Suppressor macrophage treated with lipopolysaccharide for 1 hour (primary cell): ENCODE results near the gene ADAM22.

Experiments
- DNase-seq, 3 donors: peaks; one replicate each; pipeline ENCODE4 v3.0.0-alpha.2; 2020 to 2022

The ADAM22 gene

DNA sequence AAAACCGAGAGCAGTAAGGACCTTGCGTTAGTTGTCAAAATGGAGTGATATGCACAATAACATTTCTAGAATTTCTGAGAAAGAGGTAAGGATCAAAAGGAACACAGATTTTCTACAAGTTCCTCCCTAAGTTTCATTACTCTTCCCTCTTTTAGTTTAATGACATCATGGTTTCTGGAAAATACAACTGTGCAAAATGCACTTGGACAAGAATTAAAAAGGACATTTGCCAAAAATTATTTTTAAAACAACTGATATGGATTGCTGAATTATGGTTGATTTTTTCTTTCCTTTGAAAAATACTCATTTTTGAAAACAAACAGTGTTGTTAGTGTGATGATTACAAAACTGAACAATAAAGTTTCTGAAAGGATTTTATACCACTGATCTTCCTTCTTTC, 233.7 kb downstream of the ADAM22 start:
- no peak for DNase-seq

DNA sequence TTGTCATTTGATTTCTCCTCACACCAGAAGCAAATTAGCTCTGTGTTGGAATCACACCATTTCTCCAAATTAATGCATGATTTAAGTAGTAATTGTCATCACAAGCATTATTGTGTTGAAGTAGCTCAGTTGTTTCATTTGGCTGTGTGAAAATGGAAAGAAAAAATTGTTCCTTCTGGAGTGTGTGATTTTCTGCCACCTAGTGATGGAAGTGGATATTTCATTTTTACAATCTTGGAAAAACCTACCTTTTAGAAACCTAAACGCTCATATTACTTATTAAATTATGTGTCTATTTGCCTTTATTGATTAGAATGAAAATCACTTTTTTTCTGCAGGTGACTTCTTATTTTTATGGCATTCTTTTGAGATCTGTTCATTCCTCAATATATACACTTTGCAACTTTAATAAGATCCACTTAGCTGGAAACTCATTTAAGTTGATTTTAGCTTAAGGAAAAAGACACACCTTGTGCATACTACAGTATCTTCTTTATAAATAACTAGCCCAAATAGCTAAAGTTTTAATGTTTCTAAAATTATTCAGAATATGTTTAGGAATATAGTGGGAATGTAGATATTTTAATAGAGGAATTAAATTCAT, 235.8 kb downstream of the ADAM22 start:
- DNase-seq: peak; percentile 15 to 46 (median 43)

GRCh38 chr7:88172842-88173241, 238.8 kb downstream of the ADAM22 start:
- peak in 1 of 3 donors; percentile 21 for DNase-seq

- DNase-seq: no peak
Observed at GRCh38 chr7:88176190-88176589, 242.1 kb downstream of the ADAM22 start.

- no peak for DNase-seq
Observed at GRCh38 chr7:88183051-88183450, 249.0 kb downstream of the ADAM22 start.

GRCh38 chr7:88184848-88185304, 250.8 kb downstream of the ADAM22 start:
- no peak for DNase-seq

DNA sequence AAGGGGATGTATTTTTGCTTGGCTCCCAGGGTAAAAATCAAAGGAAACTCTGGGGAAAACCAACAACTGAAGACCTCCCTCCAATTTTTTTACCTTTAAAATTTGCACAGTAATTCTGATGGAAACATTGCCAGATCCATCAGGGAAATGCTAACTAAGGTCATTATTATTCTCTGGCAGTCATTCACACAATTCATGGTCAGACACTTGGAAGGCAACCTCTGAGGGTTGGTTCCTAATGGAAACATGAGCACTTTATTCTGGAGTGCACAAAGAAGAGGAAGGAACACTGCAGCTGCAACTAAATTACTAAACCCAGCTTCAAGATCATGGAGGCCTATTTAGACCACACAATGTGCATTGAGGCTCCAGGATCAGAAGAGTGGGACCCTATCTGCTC, 251.6 kb downstream of the ADAM22 start:
- DNase-seq: no peak

DNA sequence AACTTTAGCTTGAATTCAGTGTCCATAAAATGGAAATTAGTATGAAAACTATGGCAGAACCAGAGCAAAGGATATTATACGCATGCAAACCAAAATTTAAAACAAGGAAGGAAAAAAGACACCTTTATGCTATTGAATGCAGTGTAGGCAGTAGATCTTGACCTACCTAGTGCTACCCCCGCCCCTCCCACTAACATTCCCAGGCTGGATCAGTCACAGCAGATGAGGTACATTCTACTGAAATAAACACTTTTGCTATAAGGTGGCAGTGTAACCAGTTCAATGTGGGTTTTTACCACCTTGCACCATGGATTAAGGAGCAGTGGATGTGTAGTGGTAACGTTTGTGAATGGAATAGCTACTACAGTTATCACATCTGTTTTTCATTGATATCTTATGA, 257.9 kb downstream of the ADAM22 start:
- no peak for DNase-seq

- DNase-seq: no peak
Observed at GRCh38 chr7:88200261-88200660, 266.2 kb downstream of the ADAM22 start.

GRCh38 chr7:88200789-88201188, 266.7 kb downstream of the ADAM22 start:
- no peak for DNase-seq

DNA sequence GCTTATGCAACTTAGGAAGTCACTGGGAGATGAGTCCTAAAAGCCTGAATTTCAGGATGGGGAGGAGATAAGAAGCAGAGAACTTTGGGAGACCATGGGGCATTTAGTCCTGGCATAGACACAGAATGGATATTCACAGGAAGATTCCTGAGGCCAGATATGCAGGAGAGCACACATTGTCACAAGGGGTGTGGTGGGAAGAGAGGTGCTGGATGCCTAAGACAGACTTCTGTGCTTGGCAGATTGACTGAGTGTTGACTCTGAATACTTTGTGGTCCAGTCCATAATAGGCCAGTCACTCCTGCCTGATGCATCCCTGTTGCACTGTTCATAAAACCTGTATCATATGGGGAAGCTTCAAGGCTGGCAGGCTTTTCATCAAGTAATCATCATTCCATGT, 267.3 kb downstream of the ADAM22 start:
- no peak for DNase-seq

GRCh38 chr7:88202278-88202677, 268.2 kb downstream of the ADAM22 start:
- DNase-seq: no peak

GRCh38 chr7:88202799-88203198, 268.7 kb downstream of the ADAM22 start:
- no peak for DNase-seq

GRCh38 chr7:88203401-88203800, 269.4 kb downstream of the ADAM22 start:
- no peak for DNase-seq

GRCh38 chr7:88204525-88205110, 270.6 kb downstream of the ADAM22 start:
- DNase-seq: no peak

DNA sequence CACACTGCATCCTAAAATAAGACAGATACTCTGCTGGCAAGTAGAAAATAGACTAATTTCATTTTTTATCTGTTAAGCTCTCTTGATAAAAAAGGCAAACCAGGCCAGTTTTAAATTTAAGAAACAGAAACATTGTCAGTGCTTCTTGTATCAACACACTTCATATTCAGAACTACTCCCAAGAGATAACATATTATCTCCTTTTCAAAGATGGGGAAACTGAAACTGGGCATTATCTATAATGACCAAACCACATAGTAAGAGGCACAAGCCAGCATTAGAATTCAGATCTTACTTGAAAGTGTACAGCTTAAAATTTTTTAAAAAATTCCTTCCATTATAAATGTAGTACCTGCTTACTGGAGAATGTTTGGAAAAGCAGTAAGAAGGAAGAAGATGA, 271.1 kb downstream of the ADAM22 start:
- DNase-seq: no peak

DNA sequence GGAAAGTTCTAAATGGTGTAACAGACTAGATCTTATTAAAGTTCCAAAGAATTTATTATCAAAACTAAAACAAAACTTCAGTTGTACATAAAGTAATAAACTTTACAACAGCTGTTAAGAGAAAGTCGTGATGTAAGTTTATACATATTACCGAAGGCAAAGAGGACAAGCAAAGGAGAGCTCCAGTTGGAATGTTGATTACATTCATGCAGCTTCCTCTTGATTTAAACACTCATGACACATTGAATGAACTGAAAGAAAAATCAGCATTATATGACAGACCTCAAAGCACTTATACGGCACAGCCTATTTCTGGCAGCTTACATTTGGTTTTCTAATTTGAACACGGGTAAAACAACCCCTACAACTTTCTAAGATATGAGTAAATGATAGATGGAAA, 272.2 kb downstream of the ADAM22 start:
- no peak for DNase-seq

GRCh38 chr7:88208521-88208920, 274.5 kb downstream of the ADAM22 start:
- DNase-seq: no peak

DNA sequence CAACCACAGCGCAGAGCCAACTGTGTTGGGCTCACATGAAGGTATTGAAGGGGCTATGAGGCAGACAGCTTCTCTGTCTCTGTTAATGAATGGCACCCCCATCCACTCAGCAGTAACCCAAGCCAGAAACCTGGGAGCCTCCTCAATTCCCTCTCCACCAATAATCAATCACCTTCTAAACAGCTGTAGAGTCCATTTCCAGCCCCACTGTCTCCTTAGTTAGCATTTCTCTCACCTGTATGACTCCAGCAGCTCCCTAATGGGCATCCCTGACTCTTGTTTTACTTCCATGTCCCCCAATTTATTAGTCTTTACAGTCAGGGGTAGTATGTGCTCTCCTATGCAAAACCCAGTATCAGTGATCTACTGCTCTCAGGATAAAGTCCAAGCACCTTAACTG, 278.9 kb downstream of the ADAM22 start:
- DNase-seq: no peak

DNA sequence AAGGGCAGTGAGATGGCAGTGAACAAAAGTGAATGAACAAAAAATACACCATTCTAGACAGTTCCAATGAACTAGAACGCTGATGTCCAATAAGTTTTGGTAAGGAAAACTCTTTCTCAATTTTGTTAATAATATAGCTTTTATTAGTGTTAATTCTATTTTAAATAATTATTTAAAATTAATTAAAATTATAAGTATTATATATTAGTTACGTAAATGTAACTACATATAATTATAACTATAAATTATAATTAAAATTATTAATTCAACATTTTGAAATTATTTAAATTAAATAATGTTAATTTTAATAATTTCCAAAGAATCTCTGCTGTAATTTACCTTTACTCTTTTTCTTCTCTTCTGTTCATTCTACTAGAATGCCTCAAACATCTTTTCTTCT, 280.4 kb downstream of the ADAM22 start:
- DNase-seq: no peak

- no peak for DNase-seq
Observed at GRCh38 chr7:88215295-88215694, 281.2 kb downstream of the ADAM22 start.

DNA sequence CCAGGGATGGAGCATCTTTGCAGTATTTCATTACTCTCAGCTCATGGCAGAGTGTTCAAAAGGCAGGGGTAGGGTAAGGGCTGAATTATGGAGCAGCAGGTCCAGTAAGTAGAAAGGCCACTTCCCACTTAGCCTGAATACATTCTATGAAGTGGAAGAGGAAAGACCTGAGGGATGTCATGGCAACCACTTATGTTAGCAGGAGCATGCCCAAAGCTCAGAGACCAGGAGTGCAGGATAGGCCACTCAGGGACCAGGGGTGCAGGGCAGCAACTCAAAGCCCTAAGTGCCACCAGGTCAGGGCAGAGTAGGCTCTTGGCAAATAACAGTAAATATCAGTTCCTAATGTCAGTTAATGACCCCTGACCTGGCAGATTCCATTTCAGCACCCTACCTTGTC, 282.2 kb downstream of the ADAM22 start:
- no peak for DNase-seq

DNA sequence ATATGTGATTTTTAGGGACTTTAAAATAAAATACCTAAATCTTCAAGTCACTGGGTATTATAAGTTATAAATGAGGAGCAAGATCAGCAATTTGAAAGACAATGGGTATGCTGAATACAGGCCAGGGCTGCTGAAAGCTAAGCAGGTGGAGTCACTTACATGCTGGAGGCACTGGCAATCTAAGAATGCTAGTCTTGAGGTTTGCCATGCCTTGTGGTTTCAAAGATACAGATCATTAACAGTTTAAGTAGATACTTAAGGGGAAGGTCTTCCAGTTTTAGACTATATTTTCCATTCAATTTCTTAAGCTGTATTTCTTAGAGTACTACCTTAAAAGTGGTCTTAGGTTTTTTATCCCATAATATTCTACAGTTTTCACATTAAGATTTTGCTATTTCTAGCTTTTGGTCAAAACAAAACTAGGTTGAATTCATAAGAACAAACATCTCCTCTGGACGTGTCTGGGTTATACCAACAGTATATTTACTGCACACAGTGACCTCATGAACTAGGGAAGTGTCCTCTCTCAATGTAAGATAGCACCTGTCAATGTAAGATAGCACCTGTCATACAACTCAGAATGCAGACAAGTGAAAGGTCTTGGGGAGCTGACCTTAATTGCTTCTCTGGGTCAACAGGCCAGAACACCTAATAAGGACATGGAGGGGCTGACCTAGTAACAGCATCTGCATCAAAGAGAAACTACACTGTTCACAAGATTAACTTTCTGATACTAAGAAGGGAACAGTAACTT, 283.8 kb downstream of the ADAM22 start:
- DNase-seq: peak in 1 of 3 donors; percentile 8

DNA sequence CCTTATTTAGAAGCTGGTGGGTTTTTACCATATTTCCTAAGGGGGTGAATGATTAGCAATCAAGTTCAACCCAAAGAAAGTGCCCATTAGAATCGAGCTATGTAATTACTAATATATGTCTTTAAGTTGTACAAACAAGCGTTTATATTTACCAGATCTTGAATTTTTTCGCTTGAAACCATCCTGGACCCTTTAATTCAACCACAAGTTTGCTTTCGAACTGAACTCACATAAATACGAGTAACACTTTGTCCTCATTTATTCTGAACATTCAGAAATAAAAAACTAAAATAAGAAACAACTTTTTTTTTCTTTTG, 284.3 kb downstream of the ADAM22 start:
- DNase-seq: peak; percentile 60 to 86 (median 80)
